ENCODE results near the gene TTLL11.

The TTLL11 gene

GRCh38 chr9:122059955-122060324, 33.2 kb downstream of the TTLL11 start:
- WGBS, 2 donors (ENCODE audit: extremely low coverage in 2 of 2, insufficient read length in 2 of 2, insufficient replicate concordance in 1 of 2): no CpG with 5 or more reads among the region's 1 CpG
- Histone ChIP-seq H3K27ac (replicated peaks; ENCODE audit: low read length) (no peak overlapping the region), H3K9me3 (replicated peaks in 1 of 2; ENCODE audit: control insufficient read depth in 2 of 2, insufficient read depth in 1 of 2, low read depth in 1 of 2, low read length in 2 of 2) (no peaks in the 10 kb centered on the region), H3K4me3 (ENCODE audit: low read length in 2 of 2) (no peak overlapping the region), H3K27me3 (ENCODE audit: control insufficient read depth in 3 of 3, insufficient read depth in 3 of 3, low read depth in 1 of 3, low read length in 3 of 3) (no peaks in the 10 kb centered on the region), H3K18ac (ENCODE audit: low read length) (no peak overlapping the region), H2BK120ac (ENCODE audit: low read depth, low read length) (no peak overlapping the region), H3K79me1 (ENCODE audit: low read depth, low read length) (no peaks in the 10 kb centered on the region), H3K4me1 (ENCODE audit: control insufficient read depth in 2 of 2, insufficient read depth in 1 of 2, low read depth in 1 of 2, low read length in 2 of 2) (peaks cover 0 to 1% of the 10 kb centered on the region in 2 donors), H2BK5ac (ENCODE audit: low read length) (no peak overlapping the region), H4K91ac (ENCODE audit: low read depth, low read length, poor library complexity) (no peak overlapping the region), H3K4me2 (ENCODE audit: insufficient read depth, low read length, poor library complexity, severe bottlenecking) (no peak overlapping the region), H3K4ac (ENCODE audit: low read length) (no peak overlapping the region), H2BK15ac (ENCODE audit: low read length) (no peak overlapping the region), H2BK12ac (ENCODE audit: low read length) (no peak overlapping the region), H2AFZ (ENCODE audit: low read length) (no peak overlapping the region), H3K36me3 (replicated peaks in 1 of 2; ENCODE audit: control insufficient read depth in 2 of 2, insufficient read depth in 2 of 2, low read length in 2 of 2) (no peaks in the 10 kb centered on the region), H4K8ac (ENCODE audit: low read depth, low read length) (no peak overlapping the region), H3K9ac (ENCODE audit: low read depth, low read length, poor library complexity) (no peak overlapping the region), H3K23ac (ENCODE audit: low read depth, low read length, poor library complexity) (no peak overlapping the region), H3K14ac (ENCODE audit: low read length) (no peak overlapping the region), H2AK5ac (ENCODE audit: low read depth, low read length) (no peak overlapping the region)
- DNase-seq (ENCODE audit: low spot score): no peak

DNA sequence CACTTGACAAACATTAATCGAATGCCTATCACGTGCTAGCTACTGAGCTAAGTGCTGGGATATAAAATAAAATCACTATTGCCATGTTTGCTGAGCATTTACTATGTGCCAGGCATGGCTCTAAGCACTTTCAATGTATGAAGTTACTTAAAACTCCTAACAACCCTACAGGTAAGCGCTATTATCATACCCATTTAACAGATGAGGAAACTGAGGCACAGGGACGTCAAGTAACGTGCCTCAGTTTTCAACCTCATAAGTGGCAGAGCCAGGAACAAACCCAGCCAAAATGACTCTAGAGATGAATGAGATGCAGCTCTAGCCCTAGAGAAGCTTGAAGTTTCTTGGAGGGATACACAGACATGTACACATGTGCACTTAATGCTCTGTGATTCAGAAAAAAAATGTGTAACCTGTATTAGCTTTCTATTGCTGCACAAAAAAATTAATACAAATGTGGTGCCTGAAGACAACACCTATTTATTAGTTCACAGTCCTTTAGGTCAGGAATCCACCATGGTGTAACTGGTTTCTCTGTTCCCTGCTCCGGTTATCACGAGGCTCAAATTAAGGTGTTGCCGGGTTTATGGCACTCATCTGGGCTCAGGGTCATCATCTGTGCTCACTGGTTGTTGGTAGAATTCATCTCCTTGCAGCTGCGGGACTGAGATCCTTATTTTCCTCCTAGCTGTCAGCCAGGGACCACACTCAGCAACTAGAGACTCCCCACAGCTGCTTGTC, 33.7 kb downstream of the TTLL11 start:
- H2AK5ac ChIP-seq (ENCODE audit: low read depth, low read length): no peak overlapping the region
- no peak overlapping the region for H4K8ac ChIP-seq (ENCODE audit: low read depth, low read length)
- no peak overlapping the region for H2BK12ac ChIP-seq (ENCODE audit: low read length)
- no peak overlapping the region for H3K23ac ChIP-seq (ENCODE audit: low read depth, low read length, poor library complexity)
- DNase-seq (ENCODE audit: low spot score): no peak
- no peak overlapping the region for H3K18ac ChIP-seq (ENCODE audit: low read length)
- no peak overlapping the region for H4K91ac ChIP-seq (ENCODE audit: low read depth, low read length, poor library complexity)
- H2AFZ ChIP-seq (ENCODE audit: low read length): no peak overlapping the region
- no peak overlapping the region for H2BK5ac ChIP-seq (ENCODE audit: low read length)
- H3K9ac ChIP-seq (ENCODE audit: low read depth, low read length, poor library complexity): no peak overlapping the region
- WGBS, 2 donors (ENCODE audit: extremely low coverage in 2 of 2, insufficient read length in 2 of 2, insufficient replicate concordance in 1 of 2): no CpG with 5 or more reads among the region's 9 CpGs
- H3K4me3 ChIP-seq (ENCODE audit: low read length in 2 of 2): no peak overlapping the region
- H3K4ac ChIP-seq (ENCODE audit: low read length): no peak overlapping the region
- H3K14ac ChIP-seq (ENCODE audit: low read length): no peak overlapping the region
- H3K27ac ChIP-seq (replicated peaks; ENCODE audit: low read length): no peak overlapping the region
- H3K4me1 ChIP-seq (ENCODE audit: control insufficient read depth in 2 of 2, insufficient read depth in 1 of 2, low read depth in 1 of 2, low read length in 2 of 2): no peaks in the 10 kb centered on the region
- H2BK120ac ChIP-seq (ENCODE audit: low read depth, low read length): no peak overlapping the region
- no peaks in the 10 kb centered on the region for H3K27me3 ChIP-seq (ENCODE audit: control insufficient read depth in 3 of 3, insufficient read depth in 3 of 3, low read depth in 1 of 3, low read length in 3 of 3)
- H3K9me3 ChIP-seq (replicated peaks in 1 of 2; ENCODE audit: control insufficient read depth in 2 of 2, insufficient read depth in 1 of 2, low read depth in 1 of 2, low read length in 2 of 2): no peaks in the 10 kb centered on the region
- no peak overlapping the region for H2BK15ac ChIP-seq (ENCODE audit: low read length)
- no peaks in the 10 kb centered on the region for H3K79me1 ChIP-seq (ENCODE audit: low read depth, low read length)
- H3K36me3 ChIP-seq (replicated peaks in 1 of 2; ENCODE audit: control insufficient read depth in 2 of 2, insufficient read depth in 2 of 2, low read length in 2 of 2): no peaks in the 10 kb centered on the region
- H3K4me2 ChIP-seq (ENCODE audit: insufficient read depth, low read length, poor library complexity, severe bottlenecking): no peak overlapping the region

DNA sequence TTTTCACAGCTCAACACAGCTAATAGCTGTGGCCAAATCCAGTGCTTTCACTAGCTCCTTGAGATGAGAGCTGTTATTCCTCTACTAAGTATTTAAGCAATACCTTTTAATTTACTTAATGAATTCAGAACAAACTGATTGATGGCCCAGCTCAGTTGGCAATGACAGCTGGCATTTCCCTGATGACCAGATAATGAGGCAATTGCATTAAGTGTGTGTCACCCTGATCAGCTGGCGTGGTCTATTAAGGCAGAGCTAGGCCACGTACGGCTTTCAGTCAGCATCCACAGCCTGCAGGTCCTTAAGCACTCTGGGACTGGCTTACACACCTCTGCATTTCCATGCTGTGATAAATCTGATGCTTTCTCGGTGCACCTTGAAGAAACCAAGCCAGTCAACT, 34.4 kb downstream of the TTLL11 start:
- Histone ChIP-seq H4K8ac (ENCODE audit: low read depth, low read length) (no peak overlapping the region), H3K36me3 (replicated peaks in 1 of 2; ENCODE audit: control insufficient read depth in 2 of 2, insufficient read depth in 2 of 2, low read length in 2 of 2) (no peaks in the 10 kb centered on the region), H3K18ac (ENCODE audit: low read length) (no peak overlapping the region), H2AK5ac (ENCODE audit: low read depth, low read length) (no peak overlapping the region), H3K9me3 (replicated peaks in 1 of 2; ENCODE audit: control insufficient read depth in 2 of 2, insufficient read depth in 1 of 2, low read depth in 1 of 2, low read length in 2 of 2) (no peaks in the 10 kb centered on the region), H3K4me3 (ENCODE audit: low read length in 2 of 2) (no peak overlapping the region), H3K4ac (ENCODE audit: low read length) (no peak overlapping the region), H2BK120ac (ENCODE audit: low read depth, low read length) (no peak overlapping the region), H2BK12ac (ENCODE audit: low read length) (no peak overlapping the region), H3K27ac (replicated peaks; ENCODE audit: low read length) (no peak overlapping the region), H3K23ac (ENCODE audit: low read depth, low read length, poor library complexity) (peak overlapping the region; percentile 77), H3K14ac (ENCODE audit: low read length) (no peak overlapping the region), H2BK5ac (ENCODE audit: low read length) (no peak overlapping the region), H2BK15ac (ENCODE audit: low read length) (no peak overlapping the region), H2AFZ (ENCODE audit: low read length) (no peak overlapping the region), H4K91ac (ENCODE audit: low read depth, low read length, poor library complexity) (no peak overlapping the region), H3K4me1 (ENCODE audit: control insufficient read depth in 2 of 2, insufficient read depth in 1 of 2, low read depth in 1 of 2, low read length in 2 of 2) (no peaks in the 10 kb centered on the region), H3K9ac (ENCODE audit: low read depth, low read length, poor library complexity) (no peak overlapping the region), H3K79me1 (ENCODE audit: low read depth, low read length) (no peaks in the 10 kb centered on the region), H3K27me3 (ENCODE audit: control insufficient read depth in 3 of 3, insufficient read depth in 3 of 3, low read depth in 1 of 3, low read length in 3 of 3) (no peaks in the 10 kb centered on the region), H3K4me2 (ENCODE audit: insufficient read depth, low read length, poor library complexity, severe bottlenecking) (no peak overlapping the region)
- no peak for DNase-seq (ENCODE audit: low spot score)
- WGBS, 2 donors (ENCODE audit: extremely low coverage in 2 of 2, insufficient read length in 2 of 2, insufficient replicate concordance in 1 of 2): no CpG with 5 or more reads among the region's 4 CpGs

- Histone ChIP-seq H3K27me3 (ENCODE audit: control insufficient read depth in 3 of 3, insufficient read depth in 3 of 3, low read depth in 1 of 3, low read length in 3 of 3) (no peaks in the 10 kb centered on the region), H4K91ac (ENCODE audit: low read depth, low read length, poor library complexity) (no peak overlapping the region), H2AK5ac (ENCODE audit: low read depth, low read length) (no peak overlapping the region), H2BK120ac (ENCODE audit: low read depth, low read length) (no peak overlapping the region), H3K4me2 (ENCODE audit: insufficient read depth, low read length, poor library complexity, severe bottlenecking) (no peak overlapping the region), H2AFZ (ENCODE audit: low read length) (no peak overlapping the region), H2BK5ac (ENCODE audit: low read length) (no peak overlapping the region), H3K79me1 (ENCODE audit: low read depth, low read length) (no peaks in the 10 kb centered on the region), H2BK12ac (ENCODE audit: low read length) (no peak overlapping the region), H3K4ac (ENCODE audit: low read length) (no peak overlapping the region), H3K23ac (ENCODE audit: low read depth, low read length, poor library complexity) (peak overlapping the region; percentile 25), H3K18ac (ENCODE audit: low read length) (no peak overlapping the region), H3K14ac (ENCODE audit: low read length) (no peak overlapping the region), H3K4me3 (ENCODE audit: low read length in 2 of 2) (no peak overlapping the region), H3K9me3 (replicated peaks in 1 of 2; ENCODE audit: control insufficient read depth in 2 of 2, insufficient read depth in 1 of 2, low read depth in 1 of 2, low read length in 2 of 2) (no peaks in the 10 kb centered on the region), H4K8ac (ENCODE audit: low read depth, low read length) (no peak overlapping the region), H3K27ac (replicated peaks; ENCODE audit: low read length) (no peak overlapping the region), H3K9ac (ENCODE audit: low read depth, low read length, poor library complexity) (no peak overlapping the region), H3K4me1 (ENCODE audit: control insufficient read depth in 2 of 2, insufficient read depth in 1 of 2, low read depth in 1 of 2, low read length in 2 of 2) (peaks cover 0 to 2% of the 10 kb centered on the region in 2 donors), H2BK15ac (ENCODE audit: low read length) (no peak overlapping the region), H3K36me3 (replicated peaks in 1 of 2; ENCODE audit: control insufficient read depth in 2 of 2, insufficient read depth in 2 of 2, low read length in 2 of 2) (no peaks in the 10 kb centered on the region)
- no CpG with 5 or more reads among the region's 4 CpGs for WGBS, 2 donors (ENCODE audit: extremely low coverage in 2 of 2, insufficient read length in 2 of 2, insufficient replicate concordance in 1 of 2)
- no peak for DNase-seq (ENCODE audit: low spot score)
Observed at GRCh38 chr9:122058051-122058450, 35.1 kb downstream of the TTLL11 start.
